Lower leg skin (tissue), 4 donors: Measurements from ENCODE around the gene ALOX5AP. TPM values are rescaled to one million over a fixed set of nuclear protein-coding genes. Genes with fewer than 3 reads are reported as not detected.

Source experiments
- DNase-seq, 2 donors: peaks; one replicate each; pipeline ENCODE4 v3.0.0-alpha.2; 2019; ENCODE audit warnings: low spot score in 2 of 2
- H3K4me3 ChIP-seq: fragments of 200-600 bp; sonication (generic); 2 replicates; pipeline ENCODE4 v1.5.1; 2017; ENCODE audit warnings: mild to moderate bottlenecking, low read depth; ENCODE audit not compliant: poor library complexity, severe bottlenecking
- POLR2A ChIP-seq, 2 donors: fragments of 450-650 bp; IDR thresholded peaks; one replicate each; pipeline ENCODE4 v1.6.1; 2016 to 2017; ENCODE audit warnings: antibody characterized with exemption in 2 of 2, mild to moderate bottlenecking in 1 of 2, moderate library complexity in 1 of 2
- WGBS, 2 donors: methylation state at CpG; one replicate each; pipeline ENCODE4 v1.1.5; 2018; 5-methylcytosine and 5-hydroxymethylcytosine counted together
- intact Hi-C: fragments of 100-400 bp; cut with DNase I; formaldehyde crosslinking; loops from one replicate; pipeline ENCODE4 v1.15.0; 2023; ENCODE audit warnings: low total_unique reads
- total RNA-seq, 4 donors: library from RNA; depleted of rRNA; stranded (reverse); fragments of >200 nt; gene quantifications; one replicate each; pipeline ENCODE4 v1.1.0, GENCODE V29; 2016
- TF ChIP-seq, protein P1 (sequence below), 3 donors: fragments of 450-650 bp; IDR thresholded peaks; one replicate each; pipeline ENCODE4 v1.5.1; 2016; ENCODE audit warnings: antibody characterized with exemption in 3 of 3, mild to moderate bottlenecking in 3 of 3, moderate library complexity in 2 of 3

ALOX5AP gene
- total RNA-seq = 10 to 100 TPM in 1 of 4 donors, 1 to 10 TPM in 3; 4.2 to 10.9 (median 6.2) TPM

DNA sequence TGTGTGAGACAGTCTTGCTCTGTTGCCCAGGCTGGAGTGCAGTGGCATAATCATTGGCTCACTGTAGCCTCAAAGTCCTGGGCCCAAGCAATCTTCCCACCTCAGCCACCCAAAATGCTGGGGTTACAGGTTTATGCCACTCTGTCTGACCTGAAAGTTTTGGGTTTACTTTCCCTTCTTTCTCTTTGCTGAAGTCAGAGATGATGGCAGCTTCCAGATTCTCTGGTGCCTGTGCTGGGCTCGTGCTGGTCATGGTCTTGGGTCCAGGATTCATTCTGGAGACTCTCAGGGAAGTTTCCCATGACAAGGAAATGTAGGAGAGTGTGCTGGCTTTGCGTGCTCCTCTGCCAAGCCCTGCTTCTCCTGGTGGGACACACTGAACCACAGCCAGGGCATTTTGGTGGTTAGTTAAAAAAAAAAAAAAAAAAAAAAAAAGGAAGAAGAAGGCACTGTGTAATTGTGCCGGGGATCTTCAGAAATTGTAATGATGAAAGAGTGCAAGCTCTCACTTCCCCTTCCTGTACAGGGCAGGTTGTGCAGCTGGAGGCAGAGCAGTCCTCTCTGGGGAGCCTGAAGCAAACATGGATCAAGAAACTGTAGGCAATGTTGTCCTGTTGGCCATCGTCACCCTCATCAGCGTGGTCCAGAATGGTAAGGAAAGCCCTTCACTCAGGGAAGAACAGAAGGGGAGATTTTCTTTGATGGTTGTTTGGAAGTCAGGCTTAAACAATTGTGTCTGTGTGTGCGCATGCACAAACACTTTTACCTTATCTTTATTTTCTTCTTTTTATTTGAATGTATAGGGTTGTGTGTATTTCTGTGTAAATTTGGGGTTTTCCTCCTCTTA lies at the start of gene ALOX5AP:
Gene ALOX5AP (plus strand): TSS at position 519 of the 847 bp plus-strand sequence. CDS start 63 bp downstream, at position 582.
- DNase-seq = no peak
- WGBS, 2 donors = 74 to 87% methylated on average over 6 of the region's 6 CpGs
- H3K4me3 ChIP-seq = no peak within 1 kb of the TSS
- TF ChIP-seq, protein P1, sequence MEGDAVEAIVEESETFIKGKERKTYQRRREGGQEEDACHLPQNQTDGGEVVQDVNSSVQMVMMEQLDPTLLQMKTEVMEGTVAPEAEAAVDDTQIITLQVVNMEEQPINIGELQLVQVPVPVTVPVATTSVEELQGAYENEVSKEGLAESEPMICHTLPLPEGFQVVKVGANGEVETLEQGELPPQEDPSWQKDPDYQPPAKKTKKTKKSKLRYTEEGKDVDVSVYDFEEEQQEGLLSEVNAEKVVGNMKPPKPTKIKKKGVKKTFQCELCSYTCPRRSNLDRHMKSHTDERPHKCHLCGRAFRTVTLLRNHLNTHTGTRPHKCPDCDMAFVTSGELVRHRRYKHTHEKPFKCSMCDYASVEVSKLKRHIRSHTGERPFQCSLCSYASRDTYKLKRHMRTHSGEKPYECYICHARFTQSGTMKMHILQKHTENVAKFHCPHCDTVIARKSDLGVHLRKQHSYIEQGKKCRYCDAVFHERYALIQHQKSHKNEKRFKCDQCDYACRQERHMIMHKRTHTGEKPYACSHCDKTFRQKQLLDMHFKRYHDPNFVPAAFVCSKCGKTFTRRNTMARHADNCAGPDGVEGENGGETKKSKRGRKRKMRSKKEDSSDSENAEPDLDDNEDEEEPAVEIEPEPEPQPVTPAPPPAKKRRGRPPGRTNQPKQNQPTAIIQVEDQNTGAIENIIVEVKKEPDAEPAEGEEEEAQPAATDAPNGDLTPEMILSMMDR (IDR thresholded peaks at IDR 0.05) = no peak
- TF ChIP-seq POLR2A (IDR thresholded peaks at IDR 0.05) = no peak
- intact Hi-C loops = no loop called here

DNA sequence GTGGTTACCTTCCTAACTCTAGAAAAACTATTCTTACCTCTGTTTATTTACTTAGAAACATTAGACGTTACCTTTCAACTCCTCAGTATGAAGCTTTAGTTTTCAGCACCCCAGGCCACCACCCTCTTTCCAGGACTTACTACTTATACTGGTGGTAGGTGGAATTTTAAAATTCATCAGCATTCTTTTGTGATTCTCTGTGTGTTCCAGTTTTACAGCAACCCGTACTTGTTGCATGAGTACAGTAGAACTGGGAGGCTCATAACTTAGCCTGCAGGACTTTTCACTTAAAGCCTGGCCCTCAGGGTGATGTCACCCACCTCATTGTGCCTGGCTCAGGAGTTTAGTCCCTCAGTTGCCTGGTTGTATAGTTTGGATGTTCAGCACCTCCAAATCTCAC lies 49.4 kb upstream of the ALOX5AP start:
- DNase-seq = no peak
- H3K4me3 ChIP-seq = no peak overlapping the region
- TF ChIP-seq, protein P1 (IDR thresholded peaks at IDR 0.05) = no peak
- no peak for TF ChIP-seq POLR2A (IDR thresholded peaks at IDR 0.05)
- intact Hi-C loops = no loop called here
- 87 to 88% methylated on average over 2 of the region's 2 CpGs for WGBS, 2 donors

DNA sequence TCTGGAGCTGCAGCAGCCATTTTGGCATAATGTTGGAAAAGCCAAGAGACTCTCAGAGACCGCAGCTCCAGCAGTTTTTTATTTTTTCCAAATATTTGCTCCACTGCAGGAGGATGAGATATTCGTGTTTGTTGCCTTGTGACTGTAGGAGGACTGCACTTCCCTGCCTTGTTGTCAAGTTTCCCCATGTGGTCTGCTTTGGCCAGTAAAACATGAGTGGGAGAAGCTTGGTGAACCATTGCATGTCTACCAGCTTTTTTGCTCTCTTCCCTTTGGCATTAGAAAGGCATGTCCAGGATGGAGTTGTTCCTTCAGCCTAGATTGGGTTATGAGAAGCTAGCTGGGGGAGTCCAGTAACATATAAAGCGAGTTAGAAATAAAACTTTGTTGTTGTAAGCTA lies 47.7 kb upstream of the ALOX5AP start:
- 90% methylated on average over 3 of the region's 3 CpGs for WGBS, 2 donors
- intact Hi-C loops = no loop called here
- no peak overlapping the region for H3K4me3 ChIP-seq
- no peak for DNase-seq
- TF ChIP-seq, protein P1 (IDR thresholded peaks at IDR 0.05) = no peak
- TF ChIP-seq POLR2A (IDR thresholded peaks at IDR 0.05) = no peak

GRCh38 chr13:30689752-30690151 lies 45.6 kb upstream of the ALOX5AP start:
- intact Hi-C loops = no loop called here
- WGBS, 2 donors = 84 to 86% methylated on average over 14 of the region's 14 CpGs
- H3K4me3 ChIP-seq = no peak overlapping the region
- no peak for DNase-seq
- TF ChIP-seq POLR2A (IDR thresholded peaks at IDR 0.05) = no peak
- TF ChIP-seq, protein P1 (IDR thresholded peaks at IDR 0.05) = no peak

GRCh38 chr13:30690282-30691188 lies 44.8 kb upstream of the ALOX5AP start:
- peak; percentile 77 to 93 for DNase-seq
- 11 to 17% methylated on average over 21 of the region's 21 CpGs for WGBS, 2 donors
- intact Hi-C loops = no loop called here
- H3K4me3 ChIP-seq = peak overlapping the region; percentile 2
- TF ChIP-seq, protein P1 (IDR thresholded peaks at IDR 0.05) = no peak
- TF ChIP-seq POLR2A (IDR thresholded peaks at IDR 0.05) = no peak
